ENCODE data around the gene PBRM1. TPM values are rescaled to one million over a fixed set of nuclear protein-coding genes. Genes with fewer than 3 reads are reported as not detected.

The PBRM1 gene
- total RNA-seq, 2 experiments from 2014 or later, result 83.2 to 91.8 TPM

- Mint-ChIP-seq H3K4me1 (ENCODE audit: low read depth) (peaks cover 10% of the 10 kb centered on the region), H3K27me3 (ENCODE audit: low read depth) (no peaks in the 10 kb centered on the region), H3K4me3 (no peak overlapping the region), H3K9me3 (ENCODE audit: insufficient read depth) (peaks cover 3% of the 10 kb centered on the region), H3K27ac (no peak overlapping the region), H3K36me3 (ENCODE audit: low read depth) (peaks cover 22% of the 10 kb centered on the region)
- ChIA-PET POLR2A (interaction anchor here (0.5 to 0.7 kb wide), 2 partner anchors 31 to 53 kb away, joined by 3 to 4 read pairs; no protein-coding TSS in a partner anchor), CTCF (no interaction called here)
- no peak for ATAC-seq
- DNase-seq, result no peak
Measured at GRCh38 chr3:52715714-52716305, 30.1 kb upstream of the PBRM1 start.

- ATAC-seq (no peak), DNase-seq (no peak)
- peaks cover 2% of the 10 kb centered on the region for H3K4me1 Mint-ChIP-seq (ENCODE audit: low read depth)
- H3K36me3 Mint-ChIP-seq (ENCODE audit: low read depth), result peaks cover 22% of the 10 kb centered on the region
- POLR2A ChIA-PET, result no interaction called here
- H3K4me3 Mint-ChIP-seq, result no peak overlapping the region
- H3K9me3 Mint-ChIP-seq (ENCODE audit: insufficient read depth), result peaks cover 2% of the 10 kb centered on the region
- no peak overlapping the region for H3K27ac Mint-ChIP-seq
- no peaks in the 10 kb centered on the region for H3K27me3 Mint-ChIP-seq (ENCODE audit: low read depth)
- CTCF ChIA-PET, result no interaction called here
Measured at GRCh38 chr3:52714335-52715302, 28.9 kb upstream of the PBRM1 start.

- ATAC-seq (no peak), DNase-seq (no peak)
- H3K36me3 Mint-ChIP-seq (ENCODE audit: low read depth), result peaks cover 27% of the 10 kb centered on the region
- H3K27me3 Mint-ChIP-seq (ENCODE audit: low read depth), result no peaks in the 10 kb centered on the region
- no peak overlapping the region for H3K27ac Mint-ChIP-seq
- H3K4me1 Mint-ChIP-seq (ENCODE audit: low read depth), result peaks cover 11% of the 10 kb centered on the region
- CTCF ChIA-PET, result no interaction called here
- no peak overlapping the region for H3K4me3 Mint-ChIP-seq
- POLR2A ChIA-PET, result no interaction called here
- no peaks in the 10 kb centered on the region for H3K9me3 Mint-ChIP-seq (ENCODE audit: insufficient read depth)
Measured at GRCh38 chr3:52712291-52713212, 26.8 kb upstream of the PBRM1 start.

GRCh38 chr3:52710512-52710911, 24.8 kb upstream of the PBRM1 start:
- no peaks in the 10 kb centered on the region for H3K27me3 Mint-ChIP-seq (ENCODE audit: low read depth)
- peaks cover 19% of the 10 kb centered on the region for H3K4me1 Mint-ChIP-seq (ENCODE audit: low read depth)
- H3K9me3 Mint-ChIP-seq (ENCODE audit: insufficient read depth), result no peaks in the 10 kb centered on the region
- H3K27ac Mint-ChIP-seq, result no peak overlapping the region
- ChIA-PET CTCF (no interaction called here), POLR2A (no interaction called here)
- H3K4me3 Mint-ChIP-seq, result no peak overlapping the region
- peaks cover 28% of the 10 kb centered on the region for H3K36me3 Mint-ChIP-seq (ENCODE audit: low read depth)
- DNase-seq (no peak), ATAC-seq (no peak)

GRCh38 chr3:52707585-52707984, 21.9 kb upstream of the PBRM1 start:
- POLR2A ChIA-PET, result interaction anchor here (0.7 to 4.3 kb wide), 2 partner anchors 19 to 22 kb away, joined by 3 to 25 read pairs; partner anchors contain the start of genes GNL3 and PBRM1
- ATAC-seq, result no peak
- Mint-ChIP-seq H3K9me3 (ENCODE audit: insufficient read depth) (no peaks in the 10 kb centered on the region), H3K27me3 (ENCODE audit: low read depth) (no peaks in the 10 kb centered on the region), H3K4me3 (peak overlapping the region; percentile 96), H3K36me3 (ENCODE audit: low read depth) (peaks cover 29% of the 10 kb centered on the region), H3K4me1 (ENCODE audit: low read depth) (peaks cover 34% of the 10 kb centered on the region), H3K27ac (peak overlapping the region; percentile 48)
- CTCF ChIA-PET, result interaction anchor here (0.7 kb wide), 2 partner anchors 14 to 93 kb away, joined by 3 read pairs; no protein-coding TSS in a partner anchor
- DNase-seq, result no peak

GRCh38 chr3:52705688-52706686, 20.3 kb upstream of the PBRM1 start, which contains the start of the genes GLT8D1 and SPCS1:
Gene GLT8D1 (minus strand): TSS chr3:52705791. CDS start chr3:52700460, 5,331 bp downstream.
Gene SPCS1 (plus strand): TSS chr3:52706106. CDS start chr3:52706247, 141 bp downstream.
- peak within 1 kb of the TSS; percentile 96 for H3K4me3 Mint-ChIP-seq
- H3K4me1 Mint-ChIP-seq (ENCODE audit: low read depth), result peaks cover 35% of the 10 kb centered on the region
- ATAC-seq (peak; percentile 93), DNase-seq (peak; percentile 87)
- peaks cover 26% of the 10 kb centered on the region for H3K36me3 Mint-ChIP-seq (ENCODE audit: low read depth)
- ChIA-PET POLR2A (interaction anchor here (0.6 to 4.3 kb wide), 6 partner anchors 13 to 402 kb away, joined by 3 to 25 read pairs (median 4); partner anchors contain the start of genes GNL3, PBRM1 and UQCC5), CTCF (interaction anchor here (1.2 to 2.3 kb wide), 2 partner anchors 8 to 15 kb away, joined by 3 to 8 read pairs; no protein-coding TSS in a partner anchor)
- no peaks in the 10 kb centered on the region for H3K27me3 Mint-ChIP-seq (ENCODE audit: low read depth)
- no peaks in the 10 kb centered on the region for H3K9me3 Mint-ChIP-seq (ENCODE audit: insufficient read depth)
- H3K27ac Mint-ChIP-seq, result peak within 1 kb of the TSS; percentile 92

- peaks cover 36% of the 10 kb centered on the region for H3K4me1 Mint-ChIP-seq (ENCODE audit: low read depth)
- peaks cover 24% of the 10 kb centered on the region for H3K36me3 Mint-ChIP-seq (ENCODE audit: low read depth)
- POLR2A ChIA-PET, result interaction anchor here (0.6 to 4.3 kb wide), 5 partner anchors 12 to 403 kb away, joined by 3 to 25 read pairs (median 5); partner anchors contain the start of genes GNL3 and PBRM1
- H3K9me3 Mint-ChIP-seq (ENCODE audit: insufficient read depth), result no peaks in the 10 kb centered on the region
- no peak for DNase-seq
- no peak for ATAC-seq
- CTCF ChIA-PET, result interaction anchor here (1.2 to 2.3 kb wide), 2 partner anchors 8 to 16 kb away, joined by 3 to 8 read pairs; no protein-coding TSS in a partner anchor
- H3K4me3 Mint-ChIP-seq, result peak overlapping the region; percentile 96
- H3K27ac Mint-ChIP-seq, result peak overlapping the region; percentile 92
- H3K27me3 Mint-ChIP-seq (ENCODE audit: low read depth), result no peaks in the 10 kb centered on the region
Measured at GRCh38 chr3:52705438-52705687, 19.6 kb upstream of the PBRM1 start.

- peak; percentile 30 for DNase-seq
- peaks cover 24% of the 10 kb centered on the region for H3K36me3 Mint-ChIP-seq (ENCODE audit: low read depth)
- POLR2A ChIA-PET, result interaction anchor here (0.6 to 4.3 kb wide), 4 partner anchors 12 to 20 kb away, joined by 3 to 25 read pairs (median 6); partner anchors contain the start of genes GNL3 and PBRM1
- ATAC-seq, result peak; percentile 3
- CTCF ChIA-PET, result interaction anchor here (1.2 to 2.3 kb wide), 2 partner anchors 7 to 16 kb away, joined by 3 to 8 read pairs; no protein-coding TSS in a partner anchor
- no peaks in the 10 kb centered on the region for H3K27me3 Mint-ChIP-seq (ENCODE audit: low read depth)
- peak overlapping the region; percentile 96 for H3K4me3 Mint-ChIP-seq
- no peaks in the 10 kb centered on the region for H3K9me3 Mint-ChIP-seq (ENCODE audit: insufficient read depth)
- peaks cover 36% of the 10 kb centered on the region for H3K4me1 Mint-ChIP-seq (ENCODE audit: low read depth)
- H3K27ac Mint-ChIP-seq, result peak overlapping the region; percentile 92
Measured at GRCh38 chr3:52704611-52705437, 19.1 kb upstream of the PBRM1 start.

- ChIA-PET CTCF (no interaction called here), POLR2A (no interaction called here)
- Mint-ChIP-seq H3K9me3 (ENCODE audit: insufficient read depth) (no peaks in the 10 kb centered on the region), H3K27me3 (ENCODE audit: low read depth) (no peaks in the 10 kb centered on the region), H3K4me3 (peak overlapping the region; percentile 25), H3K4me1 (ENCODE audit: low read depth) (peaks cover 31% of the 10 kb centered on the region), H3K27ac (no peak overlapping the region), H3K36me3 (ENCODE audit: low read depth) (peaks cover 20% of the 10 kb centered on the region)
- DNase-seq (no peak), ATAC-seq (no peak)
Measured at GRCh38 chr3:52703341-52703740, 17.6 kb upstream of the PBRM1 start.

- DNase-seq (no peak), ATAC-seq (no peak)
- H3K27ac Mint-ChIP-seq, result peak overlapping the region; percentile 27
- H3K4me1 Mint-ChIP-seq (ENCODE audit: low read depth), result peaks cover 14% of the 10 kb centered on the region
- H3K9me3 Mint-ChIP-seq (ENCODE audit: insufficient read depth), result no peaks in the 10 kb centered on the region
- peaks cover 55% of the 10 kb centered on the region for H3K36me3 Mint-ChIP-seq (ENCODE audit: low read depth)
- H3K27me3 Mint-ChIP-seq (ENCODE audit: low read depth), result no peaks in the 10 kb centered on the region
- ChIA-PET POLR2A (no interaction called here), CTCF (interaction anchor here (1.0 to 1.4 kb wide), 2 partner anchors 8 to 10 kb away, joined by 3 read pairs; partner anchors contain the start of genes GLT8D1 and SPCS1)
- no peak overlapping the region for H3K4me3 Mint-ChIP-seq
Measured at GRCh38 chr3:52697632-52697965, 11.9 kb upstream of the PBRM1 start.
